BLaER1 treated with 17β-estradiol and CSF1 and Interleukin-3, amounts not matched to agents 10 nM and 100 nM (cell line): ENCODE data around the gene LY86.
A peak's percentile ranks its signal among the peaks of the same experiment; 100 is the strongest.

Experiments
- H3K27ac ChIP-seq, 11 experiments: shearing (Covaris generic); formaldehyde crosslinking; 2 replicates each; pipeline ENCODE4 v1.8.1; 2022
- H3K27me3 ChIP-seq, 11 experiments: shearing (Covaris generic); formaldehyde crosslinking; 2 replicates each; pipeline ENCODE4 v1.8.1; 2022
- H3K36me3 ChIP-seq, 11 experiments: shearing (Covaris generic); formaldehyde crosslinking; 2 replicates each; pipeline ENCODE4 v1.8.1; 2022
- H3K4me1 ChIP-seq, 10 experiments: shearing (Covaris generic); formaldehyde crosslinking; 2 replicates each; pipeline ENCODE4 v1.8.1; 2022
- H3K4me2 ChIP-seq, 11 experiments: shearing (Covaris generic); formaldehyde crosslinking; 2 replicates each; pipeline ENCODE4 v1.8.1; 2022
- H3K4me3 ChIP-seq, 10 experiments: shearing (Covaris generic); formaldehyde crosslinking; 2 replicates each; pipeline ENCODE4 v1.8.1; 2022
- H3K9ac ChIP-seq, 11 experiments: shearing (Covaris generic); formaldehyde crosslinking; 2 replicates each; pipeline ENCODE4 v1.8.1; 2022
- H3K9me3 ChIP-seq, 11 experiments: shearing (Covaris generic); formaldehyde crosslinking; replicated peaks in 1 of 11; 2 replicates each; pipeline ENCODE4 v1.8.1; 2022
- H4K20me1 ChIP-seq, 11 experiments: shearing (Covaris generic); formaldehyde crosslinking; 2 replicates each; pipeline ENCODE4 v1.8.1; 2022
- Cebpa-rat ChIP-seq, 11 experiments: shearing (Covaris generic); IDR thresholded peaks; 2 replicates each; pipeline ENCODE4 v1.8.1; 2022

The LY86 gene

GRCh38 chr6:6649824-6650349, 61.4 kb downstream of the LY86 start:
- peaks cover 11 to 59% (median 20%) of the 10 kb centered on the region in 10 experiments for H3K4me1 ChIP-seq
- H3K27ac ChIP-seq, result no peak overlapping the region
- H3K4me3 ChIP-seq, result no peak overlapping the region
- H3K4me2 ChIP-seq, result no peak overlapping the region
- H3K36me3 ChIP-seq, result peaks cover 0 to 81% (median 0%) of the 10 kb centered on the region in 11 experiments; a peak in 10 of 22 replicates
- no peaks in the 10 kb centered on the region for H3K27me3 ChIP-seq
- H3K9me3 ChIP-seq, result peaks cover 0 to 24% (median 3%) of the 10 kb centered on the region in 11 experiments; a peak in 10 of 22 replicates
- H3K9ac ChIP-seq, result no peak overlapping the region
- no peak for TF ChIP-seq Cebpa-rat (IDR thresholded peaks at IDR 0.05)
- H4K20me1 ChIP-seq, result no peaks in the 10 kb centered on the region

- H4K20me1 ChIP-seq, result no peaks in the 10 kb centered on the region
- peak overlapping the region in 2 of 11 experiments; percentile 1 to 25; a peak in 1 of 22 replicates for H3K4me2 ChIP-seq
- H3K36me3 ChIP-seq, result peaks cover 0 to 74% (median 0%) of the 10 kb centered on the region in 11 experiments; a peak in 10 of 22 replicates
- no peak overlapping the region for H3K4me3 ChIP-seq
- no peaks in the 10 kb centered on the region for H3K27me3 ChIP-seq
- H3K27ac ChIP-seq, result no peak overlapping the region
- peaks cover 21 to 59% (median 26%) of the 10 kb centered on the region in 10 experiments for H3K4me1 ChIP-seq
- H3K9me3 ChIP-seq, result peaks cover 0 to 24% (median 3%) of the 10 kb centered on the region in 11 experiments; a peak in 10 of 22 replicates
- TF ChIP-seq Cebpa-rat (IDR thresholded peaks at IDR 0.05), result no peak
- H3K9ac ChIP-seq, result no peak overlapping the region
Observed at GRCh38 chr6:6650839-6651238, 62.3 kb downstream of the LY86 start.

GRCh38 chr6:6651335-6651734, 62.8 kb downstream of the LY86 start:
- peaks cover 26 to 59% (median 30%) of the 10 kb centered on the region in 10 experiments for H3K4me1 ChIP-seq
- no peak overlapping the region for H3K9ac ChIP-seq
- no peak for TF ChIP-seq Cebpa-rat (IDR thresholded peaks at IDR 0.05)
- peaks cover 0 to 24% (median 3%) of the 10 kb centered on the region in 11 experiments; a peak in 10 of 22 replicates for H3K9me3 ChIP-seq
- no peak overlapping the region for H3K4me3 ChIP-seq
- peak overlapping the region in 2 of 11 experiments; percentile 1 to 25; a peak in 1 of 22 replicates for H3K4me2 ChIP-seq
- no peaks in the 10 kb centered on the region for H4K20me1 ChIP-seq
- peaks cover 0 to 70% (median 0%) of the 10 kb centered on the region in 11 experiments; a peak in 10 of 22 replicates for H3K36me3 ChIP-seq
- no peak overlapping the region; a peak in 1 of 22 replicates for H3K27ac ChIP-seq
- no peaks in the 10 kb centered on the region for H3K27me3 ChIP-seq

GRCh38 chr6:6652932-6653331, 64.4 kb downstream of the LY86 start:
- peaks cover 0 to 57% (median 0%) of the 10 kb centered on the region in 11 experiments; a peak in 10 of 22 replicates for H3K36me3 ChIP-seq
- H3K27ac ChIP-seq, result peak overlapping the region in 1 of 11 experiments; percentile 74; a peak in 1 of 22 replicates
- no peaks in the 10 kb centered on the region for H3K27me3 ChIP-seq
- peak overlapping the region in 3 of 11 experiments; percentile 79 to 86 (median 85); a peak in 6 of 22 replicates for H3K4me2 ChIP-seq
- peaks cover 0 to 36% (median 11%) of the 10 kb centered on the region in 11 experiments; a peak in 14 of 22 replicates for H3K9me3 ChIP-seq
- H3K9ac ChIP-seq, result no peak overlapping the region
- H4K20me1 ChIP-seq, result no peaks in the 10 kb centered on the region
- no peak overlapping the region for H3K4me3 ChIP-seq
- H3K4me1 ChIP-seq, result peaks cover 28 to 72% (median 35%) of the 10 kb centered on the region in 10 experiments
- no peak for TF ChIP-seq Cebpa-rat (IDR thresholded peaks at IDR 0.05)

- H3K4me2 ChIP-seq, result peak overlapping the region; percentile 66 to 86 (median 78)
- no peak overlapping the region for H3K4me3 ChIP-seq
- TF ChIP-seq Cebpa-rat (IDR thresholded peaks at IDR 0.05), result no peak
- peak overlapping the region in 8 of 11 experiments; percentile 5 to 78 (median 41); a peak in 13 of 22 replicates for H3K9ac ChIP-seq
- H3K4me1 ChIP-seq, result peaks cover 47 to 89% (median 54%) of the 10 kb centered on the region in 10 experiments
- H3K27me3 ChIP-seq, result no peaks in the 10 kb centered on the region
- H4K20me1 ChIP-seq, result no peaks in the 10 kb centered on the region
- peaks cover 0 to 38% (median 0%) of the 10 kb centered on the region in 11 experiments; a peak in 9 of 22 replicates for H3K36me3 ChIP-seq
- H3K27ac ChIP-seq, result peak overlapping the region; percentile 14 to 85 (median 64)
- H3K9me3 ChIP-seq, result peaks cover 0 to 23% (median 11%) of the 10 kb centered on the region in 11 experiments; a peak in 13 of 22 replicates
Observed at GRCh38 chr6:6654599-6655575, 66.4 kb downstream of the LY86 start.

- Histone ChIP-seq H3K36me3 (peaks cover 0 to 28% (median 0%) of the 10 kb centered on the region in 11 experiments; a peak in 8 of 22 replicates), H3K4me3 (no peak overlapping the region), H4K20me1 (no peaks in the 10 kb centered on the region), H3K27me3 (no peaks in the 10 kb centered on the region), H3K4me1 (peaks cover 55 to 97% (median 64%) of the 10 kb centered on the region in 10 experiments), H3K9ac (peak overlapping the region in 3 of 11 experiments; percentile 55 to 68 (median 56); a peak in 4 of 22 replicates), H3K4me2 (peak overlapping the region; percentile 66 to 86 (median 78)), H3K27ac (peak overlapping the region in 10 of 11 experiments; percentile 14 to 85 (median 64); a peak in 13 of 22 replicates), H3K9me3 (peaks cover 0 to 16% (median 11%) of the 10 kb centered on the region in 11 experiments; a peak in 12 of 22 replicates)
- no peak for TF ChIP-seq Cebpa-rat (IDR thresholded peaks at IDR 0.05)
Observed at GRCh38 chr6:6655805-6656251, 67.3 kb downstream of the LY86 start.

- no peak overlapping the region for H3K4me3 ChIP-seq
- H3K4me2 ChIP-seq, result peak overlapping the region in 9 of 11 experiments; percentile 66 to 86 (median 79); a peak in 13 of 22 replicates
- peaks cover 55 to 97% (median 66%) of the 10 kb centered on the region in 10 experiments for H3K4me1 ChIP-seq
- TF ChIP-seq Cebpa-rat (IDR thresholded peaks at IDR 0.05), result no peak
- peaks cover 0 to 24% (median 0%) of the 10 kb centered on the region in 11 experiments; a peak in 8 of 22 replicates for H3K36me3 ChIP-seq
- no peaks in the 10 kb centered on the region for H4K20me1 ChIP-seq
- H3K27me3 ChIP-seq, result no peaks in the 10 kb centered on the region
- H3K27ac ChIP-seq, result peak overlapping the region in 5 of 11 experiments; percentile 14 to 85 (median 74); a peak in 8 of 22 replicates
- peaks cover 0 to 16% (median 11%) of the 10 kb centered on the region in 11 experiments; a peak in 12 of 22 replicates for H3K9me3 ChIP-seq
- H3K9ac ChIP-seq, result peak overlapping the region in 3 of 11 experiments; percentile 55 to 68 (median 56); a peak in 3 of 22 replicates
Observed at GRCh38 chr6:6656287-6656686, 67.8 kb downstream of the LY86 start.
